NCI-H446 treated with DMSO at 0.1 percent for 48 hours (cell line): ENCODE measurements around the gene EFNA5.

Experiments used
- DNase-seq: peaks from one replicate; lab custom pipeline; 2025; lab: John Stamatoyannopoulos, UW

The EFNA5 gene

GRCh38 chr5:107672211-107673038, 1.7 kb upstream of the EFNA5 start:
- DNase-seq, result peak; percentile 98

GRCh38 chr5:107671742-107672210, 1.0 kb upstream of the EFNA5 start:
- peak; percentile 83 for DNase-seq

- DNase-seq, result no peak
These were observed 428 bp downstream of the EFNA5 start for GRCh38 chr5:107670087-107670931.

- peak; percentile 78 for DNase-seq
These were observed 1.4 kb downstream of the EFNA5 start for GRCh38 chr5:107669096-107670031.

- no peak for DNase-seq
These were observed 2.3 kb downstream of the EFNA5 start for GRCh38 chr5:107668154-107669095.

GRCh38 chr5:107666051-107666655, 4.6 kb downstream of the EFNA5 start:
- DNase-seq, result no peak

GRCh38 chr5:107665036-107665570, 5.6 kb downstream of the EFNA5 start:
- no peak for DNase-seq

GRCh38 chr5:107663697-107664096, 7.0 kb downstream of the EFNA5 start:
- no peak for DNase-seq

- no peak for DNase-seq
These were observed 9.1 kb downstream of the EFNA5 start for GRCh38 chr5:107661650-107662044.

GRCh38 chr5:107661038-107661649, 9.6 kb downstream of the EFNA5 start:
- DNase-seq, result no peak

- no peak for DNase-seq
These were observed 12.2 kb downstream of the EFNA5 start for GRCh38 chr5:107658528-107658927.

GRCh38 chr5:107655831-107656230, 14.9 kb downstream of the EFNA5 start:
- DNase-seq, result no peak

GRCh38 chr5:107654827-107655226, 15.9 kb downstream of the EFNA5 start:
- no peak for DNase-seq

- no peak for DNase-seq
These were observed 17.1 kb downstream of the EFNA5 start for GRCh38 chr5:107653685-107654084.

GRCh38 chr5:107652839-107653607, 17.7 kb downstream of the EFNA5 start:
- DNase-seq, result no peak

GRCh38 chr5:107652408-107652807, 18.3 kb downstream of the EFNA5 start:
- DNase-seq, result no peak

GRCh38 chr5:107651325-107651724, 19.4 kb downstream of the EFNA5 start:
- no peak for DNase-seq

GRCh38 chr5:107646418-107646817, 24.3 kb downstream of the EFNA5 start:
- DNase-seq, result no peak

- DNase-seq, result no peak
These were observed 30.2 kb downstream of the EFNA5 start for GRCh38 chr5:107640568-107640967.
